GM12891 (cell line): ENCODE data around the gene CRISP1.

ENCODE experiments used
- POLR2A ChIP-seq: IDR thresholded peaks from 2 replicates; pipeline ENCODE4 v1.6.1; 2011; ENCODE audit warnings: low read depth, low read length, control low read depth
- POLR2AphosphoS5 ChIP-seq: IDR thresholded peaks from 2 replicates; pipeline ENCODE4 v1.6.1; 2011; ENCODE audit warnings: low read depth, low read length, control low read depth

- TF ChIP-seq POLR2AphosphoS5 (no peak), POLR2A (no peak)
Observed at GRCh38 chr6:49856282-49856681, 10.1 kb downstream of the CRISP1 start.
